Activated B cell treated with CpG ODN at 0.5 μM for 24 hours (primary cell): ENCODE measurements around the gene HOXA10. TPM values are rescaled to one million over a fixed set of nuclear protein-coding genes. Genes with fewer than 3 reads are reported as not detected.

ENCODE experiments used
- ATAC-seq: fragments of 200-7000 bp; cut with Tn5 transposase; one replicate; pipeline ENCODE4 v1.10.0; 2021; ENCODE audit warnings: low read depth, mild to moderate bottlenecking, moderate library complexity
- CTCF ChIA-PET: fragments of 350-600 bp; sonication (Branson Sonifier 250); formaldehyde crosslinking; loops from one replicate; lab custom pipeline; 2021; ENCODE audit warnings: antibody characterized with exemption; lab: Charles Lee
- POLR2A ChIA-PET: fragments of 350-600 bp; sonication (Branson Sonifier 250); formaldehyde crosslinking; loops from one replicate; lab custom pipeline; 2021; ENCODE audit warnings: antibody characterized with exemption; lab: Charles Lee
- DNase-seq: peaks from one replicate; pipeline ENCODE4 v3.0.0; 2022
- H3K27ac Mint-ChIP-seq: one replicate; pipeline ENCODE4 v1.8.0; 2020; ENCODE audit warnings: mixed read lengths
- H3K27me3 Mint-ChIP-seq: one replicate; pipeline ENCODE4 v1.8.0; 2021; ENCODE audit warnings: mixed read lengths
- H3K36me3 Mint-ChIP-seq: one replicate; pipeline ENCODE4 v1.8.0; 2021; ENCODE audit warnings: low read depth, mixed read lengths
- H3K4me1 Mint-ChIP-seq: one replicate; pipeline ENCODE4 v1.8.0; 2021; ENCODE audit warnings: mixed read lengths
- H3K4me3 Mint-ChIP-seq: one replicate; pipeline ENCODE4 v1.8.0; 2020; ENCODE audit warnings: mild to moderate bottlenecking, mixed read lengths
- H3K9me3 Mint-ChIP-seq: one replicate; pipeline ENCODE4 v1.8.0; 2020; ENCODE audit warnings: mixed read lengths
- CTCF ChIP-seq: fragments of 200-600 bp; IDR thresholded peaks from one replicate; pipeline ENCODE4 v1.8.0; 2022; ENCODE audit warnings: antibody characterized with exemption, mild to moderate bottlenecking
- intact Hi-C: fragments of 100-400 bp; cut with micrococcal nuclease; formaldehyde crosslinking; loops from one replicate; pipeline ENCODE4 v1.15.1; 2024
- total RNA-seq: library from RNA; stranded (reverse); gene quantifications from 2 replicates; pipeline ENCODE4 v1.2.3, GENCODE V29; 2022

HOXA10 gene
- total RNA-seq, 1 donor from 2014 or later = 0.24 TPM

GRCh38 chr7:27149842-27150567 is 24.1 kb downstream of the HOXA10 start:
- DNase-seq (no peak), ATAC-seq (no peak)
- TF ChIP-seq CTCF = no peak
- no peaks in the 10 kb centered on the region for H3K9me3 Mint-ChIP-seq
- ChIA-PET CTCF (interaction anchor here (0.8 to 4.5 kb wide), 16 partner anchors 9 to 780 kb away, joined by 3 to 32 read pairs (median 5); partner anchors contain the start of gene HOXA1), POLR2A (interaction anchor here (1.7 kb wide), 1 partner anchor 11 kb away, joined by 6 read pairs; no protein-coding TSS in a partner anchor)
- H3K27me3 Mint-ChIP-seq = peaks cover 73% of the 10 kb centered on the region
- intact Hi-C loops = loop anchor here (1.0 to 2.0 kb wide), 4 partner anchors 11 to 53 kb away; partner anchors contain the start of gene HOXA4
- no peak overlapping the region for H3K27ac Mint-ChIP-seq
- peaks cover 43% of the 10 kb centered on the region for H3K4me1 Mint-ChIP-seq
- H3K4me3 Mint-ChIP-seq = peak overlapping the region; percentile 80
- no peaks in the 10 kb centered on the region for H3K36me3 Mint-ChIP-seq

- Mint-ChIP-seq H3K4me1 (peaks cover 35% of the 10 kb centered on the region), H3K4me3 (no peak overlapping the region), H3K36me3 (no peaks in the 10 kb centered on the region), H3K27me3 (peaks cover 65% of the 10 kb centered on the region), H3K9me3 (no peaks in the 10 kb centered on the region), H3K27ac (no peak overlapping the region)
- CTCF ChIA-PET = interaction anchor here (1.0 to 4.5 kb wide), 7 partner anchors 10 to 779 kb away, joined by 4 to 32 read pairs (median 6); no protein-coding TSS in a partner anchor
- intact Hi-C loops = no loop called here
- DNase-seq (no peak), ATAC-seq (no peak)
- POLR2A ChIA-PET = no interaction called here
- no peak for TF ChIP-seq CTCF
Measured at GRCh38 chr7:27148756-27149641, 25.1 kb downstream of the HOXA10 start.

- intact Hi-C loops = no loop called here
- Mint-ChIP-seq H3K27me3 (peaks cover 59% of the 10 kb centered on the region), H3K27ac (no peak overlapping the region), H3K4me3 (peak overlapping the region; percentile 68), H3K4me1 (peaks cover 35% of the 10 kb centered on the region), H3K36me3 (no peaks in the 10 kb centered on the region), H3K9me3 (no peaks in the 10 kb centered on the region)
- TF ChIP-seq CTCF = no peak
- ChIA-PET POLR2A (no interaction called here), CTCF (interaction anchor here (4.5 kb wide), 1 partner anchor 293 kb away, joined by 32 read pairs; no protein-coding TSS in a partner anchor)
- DNase-seq (no peak), ATAC-seq (no peak)
Measured at GRCh38 chr7:27148031-27148755, 25.9 kb downstream of the HOXA10 start.

GRCh38 chr7:27147199-27148030 is 26.7 kb downstream of the HOXA10 start, which contains the start of gene HOXA6:
TSS of gene HOXA6 (minus strand) at chr7:27147774. CDS start at chr7:27147749, 25 bp downstream.
- peaks cover 59% of the 10 kb centered on the region for H3K27me3 Mint-ChIP-seq

More at GRCh38 chr7:27147199-27148030, 26.7 kb downstream of the HOXA10 start, which contains the start of gene HOXA6:
- peaks cover 37% of the 10 kb centered on the region for H3K4me1 Mint-ChIP-seq
- DNase-seq = no peak
- H3K36me3 Mint-ChIP-seq = no peaks in the 10 kb centered on the region
- H3K9me3 Mint-ChIP-seq = no peaks in the 10 kb centered on the region
- intact Hi-C loops = no loop called here
- POLR2A ChIA-PET = no interaction called here
- peak within 1 kb of the TSS; percentile 68 for H3K4me3 Mint-ChIP-seq
- ATAC-seq = no peak
- no peak within 1 kb of the TSS for H3K27ac Mint-ChIP-seq
- CTCF ChIA-PET = interaction anchor here (4.5 kb wide), 1 partner anchor 292 kb away, joined by 32 read pairs; no protein-coding TSS in a partner anchor
- TF ChIP-seq CTCF = no peak
